Left renal cortex interstitium (tissue), 4 donors: ENCODE results near the gene WDR12. TPM values are rescaled to one million over a fixed set of nuclear protein-coding genes. Genes with fewer than 3 reads are reported as not detected.
A peak's percentile ranks its signal among the peaks of the same experiment; 100 is the strongest.
"Not testable (repeated sequence)": the region's sequence is repeated elsewhere in the genome, so short reads cannot be mapped to it uniquely, and the experiment has no call there.

ENCODE experiments used
- DNase-seq, 4 donors: peaks; one replicate each; pipeline ENCODE4 v3.0.0-alpha.2; 2013; ENCODE audit warnings: low read depth in 4 of 4, low spot score in 2 of 4, missing footprints in 1 of 4
- polyA plus RNA-seq, 4 donors: library from polyadenylated mRNA; unstranded; fragments of 120-200 nt; gene quantifications; one replicate each; pipeline ENCODE4 v1.2.1, GENCODE V29; 2013; ENCODE audit not compliant: insufficient read length in 4 of 4

WDR12 gene
- 100 to 1,000 TPM in 2 of 4 donors, 10 to 100 TPM in 2; 92.9 to 136 (median 113) TPM for polyA plus RNA-seq

GRCh38 chr2:202911512-202912341 is at the start of gene WDR12, which contains the start of gene CARF:
TSS of gene WDR12 (minus strand) at chr2:202911673. CDS start at chr2:202911476, 197 bp downstream.
TSS of gene CARF (plus strand) at chr2:202912275. CDS start at chr2:202941903, 29,628 bp downstream.
- peak; percentile 96 to 99 (median 96) for DNase-seq

GRCh38 chr2:202960524-202960923 is 49.1 kb upstream of the WDR12 start:
- no peak for DNase-seq

GRCh38 chr2:202950592-202950991 is 39.1 kb upstream of the WDR12 start:
- DNase-seq, result no peak

GRCh38 chr2:202949333-202949732 is 37.9 kb upstream of the WDR12 start:
- DNase-seq, result not testable (repeated sequence)

- DNase-seq, result no peak
Observed at GRCh38 chr2:202945497-202945896, 34.0 kb upstream of the WDR12 start.

- no peak for DNase-seq
Observed at GRCh38 chr2:202944816-202945215, 33.3 kb upstream of the WDR12 start.

- no peak for DNase-seq
Observed at GRCh38 chr2:202944408-202944807, 32.9 kb upstream of the WDR12 start.

GRCh38 chr2:202941771-202942170 is 30.3 kb upstream of the WDR12 start:
- no peak for DNase-seq

- no peak for DNase-seq
Observed at GRCh38 chr2:202938960-202939359, 27.5 kb upstream of the WDR12 start.

GRCh38 chr2:202934456-202934855 is 23.0 kb upstream of the WDR12 start:
- no peak for DNase-seq

- no peak for DNase-seq
Observed at GRCh38 chr2:202933958-202934357, 22.5 kb upstream of the WDR12 start.

GRCh38 chr2:202933139-202933510 is 21.7 kb upstream of the WDR12 start:
- no peak for DNase-seq

- no peak for DNase-seq
Observed at GRCh38 chr2:202932425-202933138, 21.1 kb upstream of the WDR12 start.

GRCh38 chr2:202918860-202919259 is 7.4 kb upstream of the WDR12 start:
- no peak for DNase-seq

GRCh38 chr2:202912342-202913201 is 1.1 kb upstream of the WDR12 start:
- DNase-seq, result peak in 3 of 4 donors; percentile 8 to 53 (median 22)

GRCh38 chr2:202911203-202911511 is 316 bp downstream of the WDR12 start:
- DNase-seq, result no peak

- no peak for DNase-seq
Observed at GRCh38 chr2:202910698-202911097, 775 bp downstream of the WDR12 start.

- DNase-seq, result not testable (repeated sequence)
Observed at GRCh38 chr2:202910250-202910649, 1.2 kb downstream of the WDR12 start.

- DNase-seq, result no peak
Observed at GRCh38 chr2:202909394-202910192, 1.9 kb downstream of the WDR12 start.

- DNase-seq, result no peak
Observed at GRCh38 chr2:202908186-202908585, 3.3 kb downstream of the WDR12 start.
